ENCODE data around the gene PXK.

PXK gene

GRCh38 chr3:58470363-58471024, 137.8 kb downstream of the PXK start:
- no peak for DNase-seq

GRCh38 chr3:58471025-58471887, 138.6 kb downstream of the PXK start:
- DNase-seq, result no peak

GRCh38 chr3:58473275-58473674, 140.6 kb downstream of the PXK start:
- DNase-seq, result no peak

DNA sequence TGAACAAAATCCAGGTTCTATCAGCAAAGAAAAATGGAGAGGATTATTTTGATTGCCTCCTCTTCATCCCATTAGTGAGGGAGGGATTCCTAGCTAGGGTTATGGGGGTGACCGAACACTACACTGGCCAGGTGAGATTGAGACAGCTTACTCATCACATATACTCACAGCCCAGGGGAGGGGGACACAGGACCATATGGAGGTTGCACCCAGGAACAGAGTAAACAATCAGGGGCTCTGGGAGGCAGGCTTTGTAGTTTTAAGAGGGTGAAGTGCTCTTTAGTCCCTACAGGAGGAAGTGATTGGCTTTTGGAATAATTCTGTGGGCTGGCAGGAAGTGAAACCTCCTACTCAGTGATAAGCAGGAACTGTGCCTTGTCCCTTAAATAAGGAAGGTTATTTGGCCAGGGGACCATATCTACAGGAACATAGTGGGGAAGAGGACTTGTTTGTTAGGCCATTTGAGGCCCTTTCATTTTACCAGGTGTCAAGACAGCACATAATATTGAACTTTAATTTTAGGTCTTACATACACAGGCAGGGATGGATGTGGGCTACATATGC, 141.7 kb downstream of the PXK start:
- no peak for DNase-seq

DNA sequence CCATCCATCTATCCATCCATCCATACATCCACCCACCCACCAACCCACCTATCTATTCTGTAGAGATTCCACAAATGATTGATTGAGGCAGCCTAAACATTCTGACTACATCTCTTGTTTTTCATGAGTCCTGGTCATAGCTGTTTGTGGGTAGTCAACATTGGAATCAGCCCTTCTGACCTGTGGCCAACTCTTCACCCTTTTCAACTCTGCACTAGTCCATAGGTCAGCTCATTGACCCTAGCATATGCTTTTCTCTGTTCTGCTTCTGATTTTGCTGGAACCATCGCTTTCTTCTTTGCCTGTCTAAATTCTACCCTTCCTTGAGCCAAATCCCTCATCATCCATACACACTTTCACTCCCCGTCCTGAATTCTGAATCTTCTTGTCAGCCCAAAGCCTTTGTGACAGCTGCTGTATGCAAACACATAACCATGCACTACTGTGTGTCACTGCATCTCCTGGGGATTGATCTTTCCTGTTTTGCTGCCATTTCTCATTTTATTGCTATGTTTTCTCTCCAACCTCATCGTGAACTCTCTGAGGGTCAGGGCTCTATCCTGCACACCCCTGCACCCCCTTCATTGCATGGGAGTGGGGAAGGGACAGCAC, 142.4 kb downstream of the PXK start:
- DNase-seq, result no peak
